ENCODE measurements around the gene TCF23. TPM values are rescaled to one million over a fixed set of nuclear protein-coding genes. Genes with fewer than 3 reads are reported as not detected.

The TCF23 gene
- total and polyA plus RNA-seq, 2 of the 8 experiments (the other 6 are each of a cell fraction or from before 2014, with no cell fraction given): 0.02 TPM; not detected in 1

DNA sequence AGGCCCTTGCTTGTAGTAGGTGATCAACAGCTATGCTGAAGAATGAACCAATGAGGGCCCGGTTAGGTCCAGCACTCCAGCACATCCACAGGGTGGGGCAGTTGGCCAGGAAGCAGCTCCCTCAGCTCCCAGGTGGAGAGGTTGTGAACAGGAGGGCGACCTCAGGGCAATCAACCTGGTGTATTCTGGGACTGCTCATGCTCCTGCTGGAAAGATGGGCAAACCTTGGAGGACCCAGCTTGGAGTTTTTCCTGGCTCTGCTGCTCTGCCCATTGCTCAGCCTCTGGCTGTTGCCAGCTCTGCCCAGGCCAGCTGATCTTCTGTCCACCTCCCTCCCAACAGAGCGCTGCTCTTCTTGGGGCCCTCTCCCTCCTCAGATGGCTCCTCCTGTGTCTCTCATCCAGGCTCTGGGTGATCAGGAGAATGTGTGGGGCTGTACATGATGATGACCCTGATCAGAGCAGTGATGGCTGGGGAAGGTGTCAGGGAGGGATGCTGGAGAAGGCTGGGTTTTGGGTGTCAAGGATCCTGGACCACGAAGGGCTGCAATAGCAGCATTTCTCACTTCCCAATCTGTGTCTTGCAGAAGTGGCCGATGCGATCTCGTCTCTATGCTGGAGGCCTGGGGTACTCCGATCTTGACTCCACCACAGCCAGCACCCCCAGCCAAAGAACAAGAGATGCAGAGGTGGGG, 3.4 kb downstream of the TCF23 start:
- Histone ChIP-seq H2BK20ac (ENCODE audit: low read length) (no peak overlapping the region), H3K9ac (replicated peaks in 1 of 4; ENCODE audit: extremely low read depth in 1 of 4, low read depth in 3 of 4, low read length in 3 of 4) (no peak overlapping the region), H4K20me1 (replicated peaks in 1 of 2; ENCODE audit: control insufficient read depth in 1 of 2, insufficient read depth in 2 of 2, low read length in 2 of 2) (no peaks in the 10 kb centered on the region), H2BK5ac (ENCODE audit: low read depth, low read length) (no peak overlapping the region), H3K79me1 (ENCODE audit: low read depth, low read length) (no peaks in the 10 kb centered on the region), H3K4me3 (ENCODE audit: extremely low read depth in 1 of 4, insufficient read depth in 2 of 4, low read depth in 3 of 4, low read length in 4 of 4) (no peak overlapping the region), H3K79me2 (ENCODE audit: control insufficient read depth in 1 of 2, insufficient read depth in 2 of 2, low read length in 2 of 2) (no peaks in the 10 kb centered on the region), H2BK12ac (ENCODE audit: low read depth, low read length) (no peak overlapping the region), H3K23me2 (ENCODE audit: low read depth, low read length) (no peaks in the 10 kb centered on the region), H3K27ac (ENCODE audit: low read depth, low read length) (no peak overlapping the region), H3K4me2 (ENCODE audit: insufficient read depth in 1 of 2, low read depth in 2 of 2, low read length in 2 of 2) (no peak overlapping the region), H2AK5ac (ENCODE audit: low read depth, low read length) (no peak overlapping the region), H3K9me3 (ENCODE audit: insufficient read depth in 2 of 2, low read depth in 1 of 2, low read length in 1 of 2) (no peaks in the 10 kb centered on the region), H3K18ac (ENCODE audit: extremely low read depth, low read length) (no peak overlapping the region), H2BK120ac (replicated peaks; ENCODE audit: low read depth, low read length) (no peak overlapping the region), H3K14ac (ENCODE audit: insufficient read length) (no peak overlapping the region), H3K23ac (ENCODE audit: insufficient read length) (no peak overlapping the region), H3K36me3 (ENCODE audit: control insufficient read depth in 2 of 4, insufficient read depth in 4 of 4, low read length in 3 of 4) (no peaks in the 10 kb centered on the region), H2AFZ (ENCODE audit: low read length) (no peak overlapping the region), H3K27me3 (replicated peaks in 1 of 4; ENCODE audit: control insufficient read depth in 3 of 4, extremely low read depth in 1 of 4, insufficient read depth in 3 of 4, low read length in 3 of 4) (no peaks in the 10 kb centered on the region), H4K5ac (ENCODE audit: insufficient read length, low read depth, low read length) (no peak overlapping the region), H4K91ac (replicated peaks; ENCODE audit: insufficient read length, low read length) (no peak overlapping the region), H3K4ac (replicated peaks; ENCODE audit: insufficient read length, low read depth, low read length) (no peak overlapping the region), H4K8ac (ENCODE audit: extremely low read depth, insufficient read depth, low read length) (no peak overlapping the region; the same call in 1 of the 2 replicates), H3K56ac (replicated peaks; ENCODE audit: insufficient read length, low read depth, low read length) (no peak overlapping the region), H3K4me1 (replicated peaks in 1 of 4; ENCODE audit: control insufficient read depth in 3 of 4, insufficient read depth in 4 of 4, low read length in 3 of 4) (no peaks in the 10 kb centered on the region; a peak in 1 of 7 replicates), H2BK15ac (ENCODE audit: low read length) (no peak overlapping the region)
- ChIA-PET POLR2A (ENCODE audit: partially characterized antibody) (interaction anchor here (0.6 to 1.2 kb wide), 5 partner anchors 13 to 79 kb away, joined by 3 to 4 read pairs (median 3); partner anchors contain the start of gene PRR30), CTCF (ENCODE audit: partially characterized antibody) (interaction anchor here (0.6 to 5.6 kb wide), 10 partner anchors 8 to 151 kb away, joined by 3 to 27 read pairs (median 4); partner anchors contain the start of gene TRIM54)
- no peak for FAIRE-seq
- no peak for DNase-seq (ENCODE audit: low read depth in 1 of 2, low spot score in 2 of 2)
- TF ChIP-seq, protein P1, sequence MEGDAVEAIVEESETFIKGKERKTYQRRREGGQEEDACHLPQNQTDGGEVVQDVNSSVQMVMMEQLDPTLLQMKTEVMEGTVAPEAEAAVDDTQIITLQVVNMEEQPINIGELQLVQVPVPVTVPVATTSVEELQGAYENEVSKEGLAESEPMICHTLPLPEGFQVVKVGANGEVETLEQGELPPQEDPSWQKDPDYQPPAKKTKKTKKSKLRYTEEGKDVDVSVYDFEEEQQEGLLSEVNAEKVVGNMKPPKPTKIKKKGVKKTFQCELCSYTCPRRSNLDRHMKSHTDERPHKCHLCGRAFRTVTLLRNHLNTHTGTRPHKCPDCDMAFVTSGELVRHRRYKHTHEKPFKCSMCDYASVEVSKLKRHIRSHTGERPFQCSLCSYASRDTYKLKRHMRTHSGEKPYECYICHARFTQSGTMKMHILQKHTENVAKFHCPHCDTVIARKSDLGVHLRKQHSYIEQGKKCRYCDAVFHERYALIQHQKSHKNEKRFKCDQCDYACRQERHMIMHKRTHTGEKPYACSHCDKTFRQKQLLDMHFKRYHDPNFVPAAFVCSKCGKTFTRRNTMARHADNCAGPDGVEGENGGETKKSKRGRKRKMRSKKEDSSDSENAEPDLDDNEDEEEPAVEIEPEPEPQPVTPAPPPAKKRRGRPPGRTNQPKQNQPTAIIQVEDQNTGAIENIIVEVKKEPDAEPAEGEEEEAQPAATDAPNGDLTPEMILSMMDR (IDR thresholded peaks at IDR 0.05; ENCODE audit: control extremely low read depth in 1 of 3, insufficient read depth in 1 of 3, low read depth in 1 of 3, low read length in 3 of 3): peak; percentile 6 to 38 (median 36); a peak in 3 of 4 replicates
- TF ChIP-seq PHF8 (conservative IDR thresholded peaks at IDR 0.05; ENCODE audit: low read depth, low read length) (no peak), ZNF274 (IDR thresholded peaks at IDR 0.05; ENCODE audit: borderline replicate concordance, extremely low read depth, low read length) (no peak), POLR2AphosphoS5 (IDR thresholded peaks at IDR 0.05; ENCODE audit: low read depth, low read length) (no peak), CREB1 (IDR thresholded peaks at IDR 0.05) (no peak), RAD21 (IDR thresholded peaks at IDR 0.05 in 1 of 2, conservative IDR thresholded peaks at IDR 0.05 in 1 of 2; ENCODE audit: low read depth in 2 of 2, low read length in 2 of 2) (peak; percentile 42 to 64)
- TF ChIP-seq, protein P2, sequence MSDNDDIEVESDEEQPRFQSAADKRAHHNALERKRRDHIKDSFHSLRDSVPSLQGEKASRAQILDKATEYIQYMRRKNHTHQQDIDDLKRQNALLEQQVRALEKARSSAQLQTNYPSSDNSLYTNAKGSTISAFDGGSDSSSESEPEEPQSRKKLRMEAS (IDR thresholded peaks at IDR 0.05): no peak
- 93% methylated on average over 8 of the region's 8 CpGs; no CpG with 5 or more reads in 1 of the 2 experiments for WGBS, 2 experiments (ENCODE audit: extremely low coverage in 1 of 2, insufficient coverage in 1 of 2, insufficient read length in 1 of 2, insufficient replicate concordance in 2 of 2, low coverage in 1 of 2, low lambda C conversion rate in 2 of 2, missing lambda C conversion rate in 1 of 2)
